T-helper 1 cell treated with Interleukin-12 subunit alpha and Interleukin-12 subunit beta and Interleukin-4 antibody, amounts not matched to agents 30 μg/mL and 1 μg/mL, for 36 hours (primary cell): ENCODE results near the gene IRAK1BP1.
A peak's percentile ranks its signal among the peaks of the same experiment; 100 is the strongest.
"Not testable (repeated sequence)": the region's sequence is repeated elsewhere in the genome, so short reads cannot be mapped to it uniquely, and the experiment has no call there.

ENCODE experiments used
- H3K27ac Mint-ChIP-seq: one replicate; pipeline ENCODE4 v1.8.0; 2021; ENCODE audit warnings: mild to moderate bottlenecking, mixed read lengths
- H3K27me3 Mint-ChIP-seq: one replicate; pipeline ENCODE4 v1.8.0; 2021; ENCODE audit warnings: low read depth, mixed read lengths
- H3K36me3 Mint-ChIP-seq: one replicate; pipeline ENCODE4 v1.8.0; 2021; ENCODE audit warnings: low read depth, mixed read lengths
- H3K4me1 Mint-ChIP-seq: one replicate; pipeline ENCODE4 v1.8.0; 2021; ENCODE audit warnings: low read depth, mixed read lengths
- H3K4me3 Mint-ChIP-seq: one replicate; pipeline ENCODE4 v1.8.0; 2021; ENCODE audit warnings: mild to moderate bottlenecking, moderate library complexity, mixed read lengths
- H3K9me3 Mint-ChIP-seq: one replicate; pipeline ENCODE4 v1.8.0; 2021; ENCODE audit warnings: mixed read lengths

Gene IRAK1BP1

GRCh38 chr6:78858339-78858938, 8.9 kb upstream of the IRAK1BP1 start:
- H3K9me3 Mint-ChIP-seq = not testable (repeated sequence)

GRCh38 chr6:78861509-78861908, 5.8 kb upstream of the IRAK1BP1 start:
- Mint-ChIP-seq H3K4me1 (peaks cover 6% of the 10 kb centered on the region), H3K4me3 (no peak overlapping the region), H3K36me3 (no peaks in the 10 kb centered on the region), H3K27ac (no peak overlapping the region), H3K9me3 (no peaks in the 10 kb centered on the region), H3K27me3 (no peaks in the 10 kb centered on the region)

More at GRCh38 chr6:78858339-78858938, 8.9 kb upstream of the IRAK1BP1 start:
- not testable (repeated sequence) for H3K27me3 Mint-ChIP-seq, H3K4me3 Mint-ChIP-seq, H3K4me1 Mint-ChIP-seq, H3K27ac Mint-ChIP-seq, H3K36me3 Mint-ChIP-seq

- Mint-ChIP-seq H3K9me3 (no peaks in the 10 kb centered on the region), H3K4me1 (peaks cover 10% of the 10 kb centered on the region), H3K36me3 (no peaks in the 10 kb centered on the region), H3K4me3 (no peak overlapping the region), H3K27me3 (no peaks in the 10 kb centered on the region), H3K27ac (no peak overlapping the region)
Observed at GRCh38 chr6:78863576-78863975, 3.8 kb upstream of the IRAK1BP1 start.

- H3K4me1 Mint-ChIP-seq = peaks cover 12% of the 10 kb centered on the region
- H3K27me3 Mint-ChIP-seq = no peaks in the 10 kb centered on the region
- H3K4me3 Mint-ChIP-seq = no peak overlapping the region
- H3K9me3 Mint-ChIP-seq = no peaks in the 10 kb centered on the region
- H3K36me3 Mint-ChIP-seq = no peaks in the 10 kb centered on the region
- H3K27ac Mint-ChIP-seq = no peak overlapping the region
Observed at GRCh38 chr6:78864957-78865356, 2.4 kb upstream of the IRAK1BP1 start.

- Mint-ChIP-seq H3K9me3 (no peaks in the 10 kb centered on the region), H3K4me3 (peak overlapping the region; percentile 90)
Observed at GRCh38 chr6:78867020-78867369, 356 bp upstream of the IRAK1BP1 start.

GRCh38 chr6:78868116-78868515, 765 bp downstream of the IRAK1BP1 start:
- peak overlapping the region; percentile 90 for H3K27ac Mint-ChIP-seq
- H3K4me1 Mint-ChIP-seq = peaks cover 20% of the 10 kb centered on the region
- peaks cover 4% of the 10 kb centered on the region for H3K36me3 Mint-ChIP-seq
- no peaks in the 10 kb centered on the region for H3K27me3 Mint-ChIP-seq
- H3K4me3 Mint-ChIP-seq = peak overlapping the region; percentile 90
- no peaks in the 10 kb centered on the region for H3K9me3 Mint-ChIP-seq

More at GRCh38 chr6:78867020-78867369, 356 bp upstream of the IRAK1BP1 start:
- Mint-ChIP-seq H3K27ac (peak overlapping the region; percentile 90), H3K27me3 (no peaks in the 10 kb centered on the region), H3K36me3 (peaks cover 4% of the 10 kb centered on the region), H3K4me1 (peaks cover 20% of the 10 kb centered on the region)

- H3K4me1 Mint-ChIP-seq = peaks cover 5% of the 10 kb centered on the region
- no peaks in the 10 kb centered on the region for H3K9me3 Mint-ChIP-seq
- peaks cover 14% of the 10 kb centered on the region for H3K36me3 Mint-ChIP-seq
- H3K27me3 Mint-ChIP-seq = no peaks in the 10 kb centered on the region
- no peak overlapping the region for H3K4me3 Mint-ChIP-seq
- no peak overlapping the region for H3K27ac Mint-ChIP-seq
Observed at GRCh38 chr6:78875505-78875904, 8.2 kb downstream of the IRAK1BP1 start.

GRCh38 chr6:78883651-78884050, 16.3 kb downstream of the IRAK1BP1 start:
- Mint-ChIP-seq H3K9me3 (no peaks in the 10 kb centered on the region), H3K4me3 (no peak overlapping the region), H3K36me3 (peaks cover 9% of the 10 kb centered on the region), H3K4me1 (no peaks in the 10 kb centered on the region), H3K27ac (no peak overlapping the region), H3K27me3 (no peaks in the 10 kb centered on the region)

GRCh38 chr6:78889901-78890300, 22.6 kb downstream of the IRAK1BP1 start:
- not testable (repeated sequence) for H3K27me3 Mint-ChIP-seq, H3K27ac Mint-ChIP-seq, H3K4me1 Mint-ChIP-seq, H3K4me3 Mint-ChIP-seq, H3K9me3 Mint-ChIP-seq
- peaks cover 10% of the 10 kb centered on the region for H3K36me3 Mint-ChIP-seq

- no peaks in the 10 kb centered on the region for H3K27me3 Mint-ChIP-seq
- no peaks in the 10 kb centered on the region for H3K4me1 Mint-ChIP-seq
- peaks cover 2% of the 10 kb centered on the region for H3K36me3 Mint-ChIP-seq
- no peak overlapping the region for H3K27ac Mint-ChIP-seq
- H3K9me3 Mint-ChIP-seq = no peaks in the 10 kb centered on the region
- H3K4me3 Mint-ChIP-seq = no peak overlapping the region
Observed at GRCh38 chr6:78896227-78896626, 28.9 kb downstream of the IRAK1BP1 start.

- Mint-ChIP-seq H3K27me3 (peaks cover 25% of the 10 kb centered on the region), H3K4me1 (peaks cover 15% of the 10 kb centered on the region), H3K4me3 (no peak overlapping the region), H3K9me3 (no peaks in the 10 kb centered on the region), H3K36me3 (peaks cover 3% of the 10 kb centered on the region), H3K27ac (no peak overlapping the region)
Observed at GRCh38 chr6:78908621-78909020, 41.3 kb downstream of the IRAK1BP1 start.

GRCh38 chr6:78909391-78909790, 42.0 kb downstream of the IRAK1BP1 start:
- Mint-ChIP-seq H3K36me3 (peaks cover 3% of the 10 kb centered on the region), H3K4me1 (peaks cover 15% of the 10 kb centered on the region), H3K27ac (no peak overlapping the region), H3K9me3 (no peaks in the 10 kb centered on the region), H3K4me3 (no peak overlapping the region), H3K27me3 (peaks cover 25% of the 10 kb centered on the region)

- no peaks in the 10 kb centered on the region for H3K9me3 Mint-ChIP-seq
- peaks cover 3% of the 10 kb centered on the region for H3K36me3 Mint-ChIP-seq
- no peak overlapping the region for H3K27ac Mint-ChIP-seq
- H3K4me3 Mint-ChIP-seq = peak overlapping the region; percentile 63
- peaks cover 15% of the 10 kb centered on the region for H3K4me1 Mint-ChIP-seq
- H3K27me3 Mint-ChIP-seq = peaks cover 25% of the 10 kb centered on the region
Observed at GRCh38 chr6:78910010-78910409, 42.7 kb downstream of the IRAK1BP1 start.

GRCh38 chr6:78910591-78911171, 43.3 kb downstream of the IRAK1BP1 start:
- peak overlapping the region; percentile 10 for H3K27ac Mint-ChIP-seq

GRCh38 chr6:78911218-78911940, 44.0 kb downstream of the IRAK1BP1 start:
- Mint-ChIP-seq H3K36me3 (peaks cover 3% of the 10 kb centered on the region), H3K9me3 (peaks cover 8% of the 10 kb centered on the region), H3K4me1 (peaks cover 15% of the 10 kb centered on the region), H3K27ac (peak overlapping the region; percentile 10), H3K4me3 (peak overlapping the region; percentile 63), H3K27me3 (peaks cover 25% of the 10 kb centered on the region)

More at GRCh38 chr6:78910591-78911171, 43.3 kb downstream of the IRAK1BP1 start:
- Mint-ChIP-seq H3K36me3 (peaks cover 3% of the 10 kb centered on the region), H3K9me3 (peaks cover 2% of the 10 kb centered on the region), H3K27me3 (peaks cover 25% of the 10 kb centered on the region), H3K4me1 (peaks cover 15% of the 10 kb centered on the region), H3K4me3 (peak overlapping the region; percentile 63)
